ENCODE data around the gene ANO2.

The ANO2 gene

GRCh38 chr12:5773550-5773949 lies 171.5 kb downstream of the ANO2 start:
- no peak for DNase-seq

DNA sequence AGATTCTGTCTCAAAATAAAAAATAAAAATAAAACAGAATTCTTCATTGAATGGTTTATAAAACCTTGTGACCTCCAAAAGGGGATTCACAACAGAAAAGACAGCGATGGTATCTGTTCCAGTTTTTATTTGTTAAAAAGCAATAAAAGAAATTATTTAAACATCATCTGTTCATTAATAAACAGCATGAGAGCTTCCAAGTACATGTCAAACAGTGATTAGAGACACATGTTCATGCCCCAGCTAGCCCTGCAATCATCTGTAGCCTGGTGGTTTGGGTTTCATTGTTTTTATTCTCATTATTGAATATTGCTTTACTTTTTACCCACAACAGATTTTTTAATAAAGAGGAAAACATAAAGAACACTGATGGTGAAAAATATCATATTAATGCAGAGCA lies 173.3 kb downstream of the ANO2 start:
- DNase-seq: no peak

GRCh38 chr12:5770727-5771126 lies 174.3 kb downstream of the ANO2 start:
- DNase-seq: no peak

- no peak for DNase-seq
Measured at GRCh38 chr12:5768581-5769196, 176.4 kb downstream of the ANO2 start.

DNA sequence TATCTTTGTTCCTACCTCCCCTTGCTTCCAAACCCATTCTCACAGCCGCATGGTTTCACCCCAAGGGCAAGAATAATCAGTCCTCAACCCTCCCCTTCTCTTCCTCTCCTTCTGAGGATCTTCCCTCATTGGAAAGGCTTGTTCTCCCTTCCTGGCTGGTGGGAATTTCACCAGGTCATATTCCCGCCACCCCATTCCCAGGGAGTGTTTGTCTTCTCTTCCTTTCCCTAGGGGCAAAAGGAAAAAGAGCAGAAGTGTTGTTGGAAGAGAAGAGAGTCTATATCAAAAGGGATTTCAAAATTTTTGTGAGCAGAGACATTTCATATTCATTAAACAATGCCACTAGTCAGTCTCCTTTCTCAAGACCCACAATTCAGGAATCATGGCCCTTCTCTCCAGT lies 176.9 kb downstream of the ANO2 start:
- no peak for DNase-seq

DNA sequence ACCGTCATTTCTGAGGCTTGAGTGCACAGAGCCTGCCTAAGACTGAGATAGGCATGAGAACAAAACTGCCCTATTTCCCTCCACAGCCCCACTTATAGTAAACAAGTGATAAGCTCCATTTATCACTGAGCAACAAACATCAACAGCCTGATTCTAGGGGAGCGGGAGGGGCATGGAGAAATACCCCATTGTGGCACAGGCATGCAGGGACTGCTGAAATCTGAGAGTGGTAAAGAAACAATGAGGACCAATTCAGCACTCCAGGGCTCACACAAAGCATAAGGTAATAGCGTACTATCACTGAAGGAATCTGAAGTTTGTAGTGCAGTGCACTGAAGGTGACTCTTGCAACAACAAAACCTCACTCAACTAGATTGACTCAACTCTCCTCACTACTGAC lies 186.7 kb downstream of the ANO2 start:
- DNase-seq: no peak

GRCh38 chr12:5756338-5756842 lies 188.7 kb downstream of the ANO2 start:
- no peak for DNase-seq

GRCh38 chr12:5748027-5748426 lies 197.0 kb downstream of the ANO2 start:
- DNase-seq: no peak

DNA sequence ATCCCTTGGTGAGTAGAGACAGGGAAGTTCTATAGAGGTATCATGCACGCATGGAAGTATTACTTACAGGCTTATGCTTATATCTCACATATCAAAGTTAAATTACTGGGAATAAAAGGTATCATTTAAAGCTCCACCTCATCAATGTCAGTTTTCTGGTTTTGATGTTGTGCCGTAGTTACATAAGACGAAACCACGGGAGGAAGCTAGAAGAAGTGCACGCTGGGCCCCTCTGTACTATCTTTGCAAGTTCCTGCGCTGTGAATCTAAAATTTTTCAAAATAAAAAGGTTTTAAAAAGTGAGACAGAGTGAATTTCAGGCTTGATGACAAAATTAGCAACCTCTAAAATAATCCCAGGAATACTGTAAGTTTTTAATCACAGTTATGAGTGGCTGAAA lies 198.1 kb downstream of the ANO2 start:
- no peak for DNase-seq

DNA sequence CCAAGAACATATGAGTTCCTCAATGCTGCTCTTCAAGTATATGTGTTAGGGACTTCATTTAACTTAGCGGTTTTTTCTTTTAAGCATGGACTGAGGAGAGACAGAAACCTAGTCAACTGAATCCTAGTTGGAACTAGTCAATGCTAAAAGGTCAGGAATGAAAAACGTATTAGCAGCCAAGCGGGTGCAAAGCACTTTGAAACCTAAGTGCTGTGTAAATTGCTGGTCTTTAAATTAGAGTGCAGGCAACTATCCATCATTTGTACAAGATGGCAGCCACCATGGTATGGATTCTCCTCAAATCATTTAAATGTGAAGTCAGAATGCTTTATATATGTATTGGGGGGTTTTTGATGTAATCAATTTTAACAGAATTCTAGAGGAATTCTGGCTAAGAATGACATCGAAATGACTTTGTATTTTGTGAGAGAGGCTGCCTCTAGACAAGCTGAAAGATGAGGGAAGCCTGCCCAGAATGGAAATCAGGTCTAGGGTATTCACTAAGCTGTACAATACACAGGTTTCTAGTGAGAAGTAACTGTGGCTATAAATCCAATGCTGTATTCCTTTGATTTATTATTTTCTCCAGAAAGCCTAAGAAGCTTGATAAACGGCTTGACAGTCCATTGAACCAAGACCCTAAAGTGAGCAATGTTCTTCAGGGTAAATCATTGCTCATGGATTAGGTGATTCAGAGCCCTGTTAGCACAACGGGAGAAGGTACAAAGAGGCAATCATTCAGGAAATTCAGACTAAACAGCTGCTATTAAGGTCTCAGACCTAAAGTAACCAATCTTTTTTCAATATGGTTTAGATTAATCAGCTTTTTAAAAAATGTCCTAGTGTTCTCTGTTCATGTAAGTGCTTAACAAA lies 198.8 kb downstream of the ANO2 start:
- DNase-seq: no peak

DNA sequence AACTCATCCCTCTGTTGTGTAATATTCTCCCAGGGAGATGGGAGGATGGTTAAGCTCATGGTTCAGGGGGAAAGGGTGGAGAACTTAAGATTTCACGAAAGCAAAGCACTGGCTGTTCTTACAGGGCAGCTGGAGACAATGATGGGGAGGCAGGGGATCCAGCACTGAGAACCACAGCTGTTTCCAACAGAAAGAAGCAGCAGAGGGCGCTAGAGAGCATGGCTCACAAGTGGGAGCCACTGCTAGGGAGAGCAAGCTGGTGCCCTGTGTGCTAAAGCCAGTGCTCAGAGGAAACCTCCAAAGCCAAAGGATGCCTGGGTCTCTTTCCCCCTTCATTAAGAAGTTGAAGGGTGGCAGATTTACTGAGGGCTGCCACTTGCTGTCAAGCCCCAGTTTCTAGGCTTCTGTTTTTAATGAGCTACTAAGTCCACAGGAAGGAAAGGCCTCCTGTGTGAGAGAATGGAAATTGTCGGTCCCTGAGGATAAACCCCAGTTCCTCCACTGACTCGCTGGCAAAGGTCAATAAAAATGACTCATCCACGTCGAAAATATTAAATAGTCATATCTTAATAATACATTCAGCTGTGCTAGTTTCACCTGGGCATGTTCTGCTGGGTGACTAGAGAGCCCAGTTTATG lies 199.7 kb downstream of the ANO2 start:
- DNase-seq: no peak

DNA sequence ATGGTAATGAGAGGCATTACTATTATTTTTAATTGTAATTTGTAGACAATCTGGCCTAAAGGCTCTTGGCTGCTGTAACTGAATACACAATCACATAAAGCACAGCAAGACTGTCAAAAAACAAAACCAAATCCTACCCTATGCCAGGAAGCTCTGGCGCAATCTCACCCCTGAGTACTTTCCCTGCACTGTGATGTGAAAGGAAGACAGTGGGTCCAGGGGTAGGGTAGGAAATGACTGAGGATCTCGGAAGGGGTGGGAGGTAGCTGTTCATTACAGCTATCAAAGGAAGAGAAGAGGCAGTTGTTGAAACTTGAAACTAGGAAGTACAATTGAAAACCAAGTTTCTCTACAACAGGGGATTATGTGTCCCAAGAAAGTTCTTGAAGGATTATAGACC lies 202.8 kb downstream of the ANO2 start:
- no peak for DNase-seq

- no peak for DNase-seq
Measured at GRCh38 chr12:5739917-5740316, 205.1 kb downstream of the ANO2 start.

- no peak for DNase-seq
Measured at GRCh38 chr12:5737778-5738177, 207.3 kb downstream of the ANO2 start.

DNA sequence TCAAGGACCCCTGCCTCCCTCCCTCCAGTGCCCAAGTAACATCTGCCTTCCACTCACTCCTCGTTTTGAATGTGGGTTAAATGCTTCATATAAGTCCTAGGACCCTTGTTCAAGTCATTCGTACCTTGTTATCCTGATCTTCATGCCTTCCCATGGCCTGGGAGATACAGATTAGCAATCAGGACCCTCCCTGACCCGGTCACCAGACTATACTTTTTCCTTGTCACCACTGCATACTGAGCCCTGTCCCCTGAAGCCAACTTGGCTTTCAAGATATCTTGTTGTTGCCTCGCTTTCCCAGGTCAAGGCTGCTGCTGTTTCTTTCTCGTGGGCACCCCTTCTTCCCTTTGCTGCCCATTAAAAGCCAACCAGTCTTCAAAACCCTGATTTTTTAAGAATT lies 208.5 kb downstream of the ANO2 start:
- DNase-seq: no peak

- no peak for DNase-seq
Measured at GRCh38 chr12:5736016-5736415, 209.0 kb downstream of the ANO2 start.

GRCh38 chr12:5733916-5734315 lies 211.1 kb downstream of the ANO2 start:
- DNase-seq: no peak

DNA sequence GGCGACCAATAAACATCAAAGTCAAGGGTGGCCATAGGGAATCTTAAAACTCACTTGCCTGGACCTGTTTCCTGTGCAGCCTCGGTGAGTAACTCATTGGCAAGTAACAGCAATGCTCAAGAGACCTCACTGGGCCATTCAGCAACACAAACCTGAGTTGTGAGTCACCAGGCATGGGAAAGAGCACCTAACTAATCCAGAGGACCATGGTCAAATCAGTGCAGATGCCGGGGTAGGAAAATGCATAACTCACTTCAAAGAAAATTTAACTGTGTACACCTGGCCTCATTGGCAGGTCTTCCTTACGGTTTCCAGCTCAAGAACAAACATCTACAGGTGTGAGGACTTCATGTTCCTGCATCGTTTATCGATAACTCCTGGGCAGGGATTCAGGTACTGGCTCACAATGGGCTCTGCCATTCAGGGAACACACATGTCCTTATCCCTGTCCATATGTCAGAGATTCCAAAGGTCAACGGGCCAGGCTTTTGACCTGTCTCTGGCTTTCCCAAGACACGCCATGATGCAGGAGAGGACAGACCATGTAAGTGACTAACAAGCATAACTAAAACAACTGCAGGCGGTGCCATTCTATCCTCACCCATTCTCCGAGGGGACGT lies 211.8 kb downstream of the ANO2 start:
- DNase-seq: no peak

GRCh38 chr12:5730962-5731361 lies 214.1 kb downstream of the ANO2 start:
- no peak for DNase-seq

DNA sequence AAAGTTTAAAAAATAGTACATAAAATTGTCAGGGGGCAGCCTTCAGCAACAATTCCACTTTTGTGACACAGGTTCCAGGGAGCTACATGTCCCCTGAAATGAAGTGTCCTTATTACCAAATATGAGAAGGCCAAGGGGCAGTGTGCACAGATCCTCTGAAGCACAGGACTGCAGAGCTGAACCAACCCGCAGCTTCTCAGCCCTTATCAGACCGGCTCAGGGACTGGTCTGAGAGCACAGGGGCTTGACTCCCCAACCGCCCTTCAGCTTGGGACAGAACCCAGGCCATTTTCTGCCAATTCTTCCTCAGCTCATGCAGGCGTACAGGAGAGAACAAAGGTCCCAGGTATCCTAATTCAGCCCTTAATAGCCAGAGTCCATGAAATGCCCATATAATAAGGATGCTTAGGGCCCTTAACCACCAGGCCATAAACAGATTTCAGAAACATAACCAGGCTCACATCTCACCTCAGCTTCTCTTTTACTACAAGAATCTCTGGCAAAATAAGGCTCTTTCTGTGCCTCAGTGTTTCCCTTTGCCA lies 221.3 kb downstream of the ANO2 start:
- DNase-seq: no peak

DNA sequence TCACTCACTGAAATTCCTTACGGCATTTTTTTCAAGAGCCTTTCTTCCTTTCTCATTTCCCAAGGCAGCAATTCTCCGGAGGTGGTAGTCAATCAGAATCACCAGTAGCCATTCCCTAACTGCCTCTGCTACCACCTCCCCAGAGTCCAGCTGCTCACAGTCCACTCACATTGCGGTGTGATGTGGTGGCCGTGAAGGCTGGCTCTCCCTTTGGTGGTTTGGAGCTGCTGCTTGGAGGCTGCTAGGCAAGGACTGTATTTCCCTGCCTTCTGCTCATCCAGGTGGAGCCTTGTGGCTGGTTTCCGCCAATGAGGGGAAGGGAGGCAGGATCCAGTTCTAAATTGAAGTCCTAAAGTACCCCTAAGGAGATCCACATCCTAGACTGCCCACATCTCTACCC lies 222.0 kb downstream of the ANO2 start:
- DNase-seq: no peak

GRCh38 chr12:5720381-5721005 lies 224.6 kb downstream of the ANO2 start:
- no peak for DNase-seq

DNA sequence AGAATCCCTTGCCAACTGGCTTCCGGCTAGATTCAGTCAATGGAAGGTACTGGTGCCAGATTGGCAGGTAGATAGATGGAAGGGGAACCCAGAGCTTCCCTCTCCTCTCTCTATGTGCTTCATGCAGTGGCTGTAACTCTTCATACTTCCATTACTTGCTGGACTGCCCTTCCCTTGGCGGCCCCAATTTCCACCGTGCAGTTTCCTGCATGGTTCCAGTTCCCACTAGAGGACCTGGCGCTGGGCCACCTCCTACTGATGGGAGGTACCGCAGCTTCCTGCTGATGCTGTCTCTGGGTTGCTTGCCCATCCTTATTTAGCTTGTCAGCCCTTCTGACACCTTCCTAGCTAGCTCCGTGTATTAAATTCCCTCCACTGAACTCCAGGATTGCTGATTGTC lies 226.4 kb downstream of the ANO2 start:
- DNase-seq: no peak
